ENCODE measurements around the gene DRAXIN. TPM values are rescaled to one million over a fixed set of nuclear protein-coding genes. Genes with fewer than 3 reads are reported as not detected.

DRAXIN gene, protein sequence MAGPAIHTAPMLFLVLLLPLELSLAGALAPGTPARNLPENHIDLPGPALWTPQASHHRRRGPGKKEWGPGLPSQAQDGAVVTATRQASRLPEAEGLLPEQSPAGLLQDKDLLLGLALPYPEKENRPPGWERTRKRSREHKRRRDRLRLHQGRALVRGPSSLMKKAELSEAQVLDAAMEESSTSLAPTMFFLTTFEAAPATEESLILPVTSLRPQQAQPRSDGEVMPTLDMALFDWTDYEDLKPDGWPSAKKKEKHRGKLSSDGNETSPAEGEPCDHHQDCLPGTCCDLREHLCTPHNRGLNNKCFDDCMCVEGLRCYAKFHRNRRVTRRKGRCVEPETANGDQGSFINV
- not detected for total RNA-seq

DNA sequence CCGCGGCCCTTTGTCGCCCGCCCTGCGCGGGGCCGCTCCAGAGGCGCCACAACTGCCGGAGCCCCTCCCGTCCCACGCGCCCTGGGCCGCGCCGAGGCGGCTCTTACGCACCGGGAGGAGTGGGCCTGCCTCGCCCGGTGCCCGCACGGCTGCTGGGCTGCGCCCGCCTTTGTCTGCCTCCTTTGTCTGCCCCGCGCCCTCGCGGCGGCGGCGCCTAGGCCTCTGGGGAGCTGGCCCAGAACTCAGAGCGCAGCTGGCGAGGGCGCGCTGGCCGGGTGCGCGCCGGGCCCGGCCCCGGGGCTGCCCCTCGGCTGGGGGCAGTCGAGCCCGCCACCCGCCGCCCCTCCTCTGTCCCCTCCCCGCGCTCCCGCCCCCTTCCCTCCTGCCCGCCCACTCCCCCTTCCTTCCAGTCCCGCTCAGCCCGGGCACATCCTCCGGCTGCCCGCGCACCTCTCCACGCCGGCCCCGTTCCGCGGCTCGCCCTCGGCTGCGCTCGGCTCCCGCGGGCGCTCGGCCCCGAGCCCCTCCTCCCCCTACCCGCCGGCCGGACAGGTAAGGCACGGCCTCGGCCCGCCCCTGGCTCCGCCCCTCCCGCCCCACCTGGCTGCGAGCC is at the start of gene DRAXIN:
Gene DRAXIN (plus strand): TSS at position 409 of the 613 bp plus-strand sequence. CDS start 14,549 bp downstream, outside the sequence.
- ATAC-seq (no peak), DNase-seq (ENCODE audit: low spot score) (no peak)
- intact Hi-C loops (cut with DNase I), result no loop called here

DNA sequence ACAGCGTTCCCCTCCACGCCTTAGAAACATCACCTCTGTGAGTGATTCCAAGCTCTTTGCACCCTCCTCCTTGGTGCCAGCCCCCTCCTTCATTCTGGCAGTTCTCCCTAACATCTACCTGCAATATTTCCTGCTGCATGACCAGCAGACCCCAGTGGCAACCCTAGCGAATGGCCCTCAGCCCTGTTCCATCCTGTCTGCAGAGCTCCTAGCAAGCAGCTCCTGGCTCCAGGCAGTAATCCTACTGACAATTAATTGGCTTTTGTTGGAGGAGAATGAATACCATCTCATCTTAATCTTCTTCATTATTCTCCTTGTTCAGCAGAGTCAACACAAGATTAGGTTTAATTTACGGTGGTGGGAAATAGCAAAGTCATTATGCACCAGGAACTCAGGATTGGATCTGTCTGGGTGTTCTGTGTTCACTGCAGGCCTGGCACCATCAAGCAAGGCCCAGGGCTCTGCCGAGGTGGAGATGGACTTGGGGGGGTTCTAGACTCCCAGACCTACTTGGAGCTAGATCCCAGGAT is 49.7 kb upstream of the DRAXIN start:
- DNase-seq (ENCODE audit: low spot score), result no peak
- intact Hi-C loops (cut with DNase I), result loop anchor here (5.0 kb wide), 1 partner anchor 605 kb away; no protein-coding TSS in a partner anchor
- no peak for ATAC-seq

DNA sequence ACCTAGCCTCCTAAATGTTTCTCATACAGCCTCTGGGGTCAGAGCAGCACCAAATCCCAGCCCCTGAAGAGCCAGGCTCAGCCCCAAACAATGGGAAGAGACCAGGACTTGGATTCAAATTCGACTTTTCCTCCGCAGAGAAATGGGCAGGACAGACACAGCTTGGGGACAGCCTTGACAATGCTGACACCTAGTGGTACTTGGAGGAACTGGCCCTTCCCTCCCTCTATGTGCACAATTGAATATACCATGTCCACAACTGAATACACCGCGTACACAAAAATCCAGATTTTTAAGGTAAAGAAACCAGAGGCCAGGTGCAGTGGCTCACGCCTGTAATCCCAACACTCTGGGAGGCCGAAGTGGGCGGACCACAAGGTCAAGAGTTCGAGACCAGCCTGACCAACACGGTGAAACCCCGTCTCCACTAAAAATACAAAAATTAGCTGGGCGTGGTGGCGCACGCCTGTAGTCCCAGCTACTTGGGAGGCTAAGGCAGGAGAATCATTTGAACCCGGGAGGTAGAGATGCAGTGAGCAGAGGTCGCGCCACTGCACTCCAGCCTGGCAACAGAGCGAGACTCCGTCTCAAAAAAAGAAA is 49.0 kb upstream of the DRAXIN start:
- peak; percentile 83 for ATAC-seq
- DNase-seq (ENCODE audit: low spot score), result peak; percentile 80
- intact Hi-C loops (cut with DNase I), result loop anchor here (5.0 kb wide), 1 partner anchor 605 kb away; no protein-coding TSS in a partner anchor

DNA sequence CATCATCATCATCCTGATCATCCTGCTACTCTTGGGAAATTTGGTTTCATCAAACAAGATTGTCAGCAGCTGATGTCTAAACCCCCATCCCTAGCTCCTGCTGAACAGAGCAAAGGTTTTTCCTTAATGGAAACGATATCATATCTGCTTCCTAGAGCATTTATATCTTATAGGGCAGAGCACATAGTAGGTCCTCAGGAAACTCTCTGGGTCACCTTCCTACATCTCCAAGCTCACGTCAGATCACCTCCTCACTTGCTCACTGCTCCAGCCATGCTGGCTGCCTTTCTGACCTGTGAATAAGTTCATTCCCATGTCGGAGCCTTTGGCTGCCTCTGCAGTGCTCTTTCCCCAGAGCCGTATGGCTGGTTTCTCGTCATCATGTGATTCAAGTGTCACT is 47.7 kb upstream of the DRAXIN start:
- ATAC-seq, result no peak
- intact Hi-C loops (cut with DNase I), result loop anchor here (5.0 kb wide), 1 partner anchor 606 kb away; no protein-coding TSS in a partner anchor
- DNase-seq (ENCODE audit: low spot score), result no peak

- ATAC-seq, result no peak
- DNase-seq (ENCODE audit: low spot score), result no peak
- intact Hi-C loops (cut with DNase I), result no loop called here
Observed at GRCh38 chr1:11645270-11645669, 46.2 kb upstream of the DRAXIN start.

DNA sequence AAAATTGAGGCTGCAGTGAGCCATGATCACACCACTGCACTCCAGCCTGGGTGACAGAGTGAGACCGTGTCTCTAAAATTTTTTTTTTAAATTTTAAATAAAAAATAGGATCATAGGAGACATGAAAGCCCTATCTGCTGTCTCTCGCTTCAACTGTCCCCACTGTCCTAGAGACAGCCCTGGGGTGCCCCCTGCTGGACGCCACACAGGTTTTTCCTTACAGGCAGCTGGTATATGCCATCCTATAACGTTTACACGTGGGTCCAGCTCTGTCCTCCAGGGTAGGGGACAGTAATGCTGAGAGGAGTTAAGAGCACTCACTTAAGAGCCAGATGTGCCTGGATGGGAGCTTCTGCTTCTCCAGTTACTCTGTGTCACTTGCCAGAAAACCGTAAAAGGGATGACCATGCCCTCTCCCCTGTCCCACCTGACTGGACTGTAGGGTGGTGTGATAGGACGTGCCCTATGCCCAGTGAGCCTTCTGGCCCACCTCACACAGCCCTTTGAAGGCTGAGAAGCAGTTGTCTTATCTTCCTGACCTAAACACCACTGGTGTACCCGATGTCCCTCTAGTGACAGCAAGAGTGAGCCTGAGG is 45.7 kb upstream of the DRAXIN start:
- intact Hi-C loops (cut with DNase I), result no loop called here
- DNase-seq (ENCODE audit: low spot score) (peak; percentile 91), ATAC-seq (peak; percentile 43)

DNA sequence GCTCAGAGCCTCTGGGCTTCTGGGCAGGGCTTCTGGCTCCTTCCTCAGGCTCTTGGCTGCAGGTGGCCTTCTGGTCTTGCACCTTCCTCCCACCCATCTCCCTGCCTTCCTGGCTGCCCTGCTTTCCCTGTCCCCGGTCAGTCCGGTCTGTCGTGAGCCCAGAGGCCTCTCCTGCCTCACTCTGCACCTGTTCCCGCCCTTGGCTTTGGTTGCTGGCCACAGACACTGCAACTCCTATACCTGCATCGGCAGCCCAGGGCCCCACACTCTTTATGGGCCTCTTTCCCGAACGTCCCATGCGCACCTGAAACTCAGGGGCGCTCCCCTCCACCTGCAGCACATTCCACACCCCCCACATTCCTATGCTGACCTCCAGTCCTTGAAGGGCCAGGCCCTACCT is 45.2 kb upstream of the DRAXIN start:
- ATAC-seq (no peak), DNase-seq (ENCODE audit: low spot score) (no peak)
- intact Hi-C loops (cut with DNase I), result no loop called here

DNA sequence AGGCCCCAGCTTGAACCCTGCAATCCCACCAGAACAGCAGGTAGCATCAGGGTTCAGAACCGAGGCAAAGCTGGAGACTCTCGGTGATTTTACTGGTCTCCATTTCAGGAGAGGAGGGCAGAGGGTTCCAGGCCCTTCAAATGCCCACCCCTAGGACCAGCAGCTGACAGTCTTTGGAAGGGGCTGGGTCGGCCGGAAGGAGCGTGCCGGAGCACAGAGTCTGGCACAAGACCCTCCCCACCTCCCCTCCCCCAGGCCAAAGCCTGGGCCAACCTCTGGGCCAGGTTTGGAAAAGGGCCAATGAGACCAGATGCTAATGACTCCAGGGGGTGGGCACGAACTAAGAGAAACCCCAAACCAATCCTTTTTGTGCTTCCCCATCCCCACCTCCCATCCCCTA is 44.2 kb upstream of the DRAXIN start:
- intact Hi-C loops (cut with DNase I), result no loop called here
- DNase-seq (ENCODE audit: low spot score), result no peak

GRCh38 chr1:11648039-11648438 is 43.5 kb upstream of the DRAXIN start:
- DNase-seq (ENCODE audit: low spot score), result peak; percentile 79
- intact Hi-C loops (cut with DNase I), result no loop called here
- peak; percentile 78 for ATAC-seq

More for the DNA sequence above, 44.2 kb upstream of the DRAXIN start:
- no peak for ATAC-seq

DNA sequence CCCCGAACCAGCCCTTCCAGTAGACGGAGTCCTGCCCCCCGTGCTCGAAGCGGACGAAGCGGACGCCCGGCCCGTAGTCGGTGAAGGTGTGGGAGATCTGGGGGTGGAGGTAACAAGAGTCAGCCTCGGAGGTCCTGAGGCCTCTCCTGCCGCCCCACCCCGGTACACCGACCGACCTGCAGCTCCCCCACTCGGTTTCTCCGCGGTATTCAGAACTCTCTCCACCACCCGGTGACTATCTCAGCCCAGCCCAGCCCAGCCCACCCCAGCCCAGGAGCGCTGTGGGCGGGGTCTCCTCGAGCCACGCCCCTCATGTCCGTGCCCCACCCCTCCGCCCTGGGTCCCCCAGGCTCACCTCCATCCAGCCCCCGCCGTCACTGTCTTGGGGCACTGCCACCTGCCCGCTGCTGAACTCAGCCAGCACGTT is 42.8 kb upstream of the DRAXIN start:
- intact Hi-C loops (cut with DNase I), result no loop called here
- DNase-seq (ENCODE audit: low spot score) (no peak), ATAC-seq (peak; percentile 41)

GRCh38 chr1:11649237-11649623 is 42.3 kb upstream of the DRAXIN start:
- intact Hi-C loops (cut with DNase I), result no loop called here
- ATAC-seq, result no peak
- no peak for DNase-seq (ENCODE audit: low spot score)

GRCh38 chr1:11649624-11650330 is 41.7 kb upstream of the DRAXIN start:
- intact Hi-C loops (cut with DNase I), result loop anchor here (5.0 kb wide), 1 partner anchor 73 kb away; no protein-coding TSS in a partner anchor
- ATAC-seq (peak; percentile 1), DNase-seq (ENCODE audit: low spot score) (no peak)

GRCh38 chr1:11650331-11650991 is 41.0 kb upstream of the DRAXIN start:
- intact Hi-C loops (cut with DNase I), result loop anchor here (5.0 kb wide), 1 partner anchor 72 kb away; no protein-coding TSS in a partner anchor
- ATAC-seq (peak; percentile 40), DNase-seq (ENCODE audit: low spot score) (peak; percentile 83)

- intact Hi-C loops (cut with DNase I), result loop anchor here (5.0 kb wide), 1 partner anchor 71 kb away; no protein-coding TSS in a partner anchor
- no peak for DNase-seq (ENCODE audit: low spot score)
- ATAC-seq, result no peak
Observed at GRCh38 chr1:11651017-11651416, 40.5 kb upstream of the DRAXIN start.

DNA sequence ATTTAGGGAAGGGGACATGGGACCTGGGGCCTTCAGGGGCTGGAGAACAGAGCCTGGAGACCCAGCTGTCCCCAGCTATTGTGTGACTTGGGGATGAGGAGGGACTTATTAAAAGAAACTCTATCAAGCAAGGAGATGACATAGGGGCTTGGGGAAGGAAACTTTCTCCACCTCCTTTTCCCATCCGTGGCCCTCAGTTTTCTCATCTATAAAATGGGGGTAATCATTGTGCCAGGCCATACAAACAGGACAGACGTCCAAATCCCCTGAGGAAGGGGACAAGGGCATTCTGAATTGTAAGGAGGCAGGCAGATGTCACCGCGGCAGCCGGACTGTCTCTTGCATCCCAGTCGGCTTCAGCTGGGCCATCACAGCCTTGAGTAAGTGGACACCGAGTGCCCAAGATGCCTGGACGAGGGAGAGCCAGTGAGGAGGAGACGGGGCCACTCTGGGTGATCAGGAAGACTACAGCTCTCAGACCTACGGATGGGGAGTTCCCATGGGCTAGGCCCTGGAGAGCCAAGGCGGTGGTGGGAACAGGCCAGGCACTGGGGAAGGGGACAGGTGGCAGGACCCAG is 39.2 kb upstream of the DRAXIN start:
- DNase-seq (ENCODE audit: low spot score), result no peak
- no peak for ATAC-seq
- intact Hi-C loops (cut with DNase I), result loop anchor here (5.0 kb wide), 1 partner anchor 70 kb away; no protein-coding TSS in a partner anchor

DNA sequence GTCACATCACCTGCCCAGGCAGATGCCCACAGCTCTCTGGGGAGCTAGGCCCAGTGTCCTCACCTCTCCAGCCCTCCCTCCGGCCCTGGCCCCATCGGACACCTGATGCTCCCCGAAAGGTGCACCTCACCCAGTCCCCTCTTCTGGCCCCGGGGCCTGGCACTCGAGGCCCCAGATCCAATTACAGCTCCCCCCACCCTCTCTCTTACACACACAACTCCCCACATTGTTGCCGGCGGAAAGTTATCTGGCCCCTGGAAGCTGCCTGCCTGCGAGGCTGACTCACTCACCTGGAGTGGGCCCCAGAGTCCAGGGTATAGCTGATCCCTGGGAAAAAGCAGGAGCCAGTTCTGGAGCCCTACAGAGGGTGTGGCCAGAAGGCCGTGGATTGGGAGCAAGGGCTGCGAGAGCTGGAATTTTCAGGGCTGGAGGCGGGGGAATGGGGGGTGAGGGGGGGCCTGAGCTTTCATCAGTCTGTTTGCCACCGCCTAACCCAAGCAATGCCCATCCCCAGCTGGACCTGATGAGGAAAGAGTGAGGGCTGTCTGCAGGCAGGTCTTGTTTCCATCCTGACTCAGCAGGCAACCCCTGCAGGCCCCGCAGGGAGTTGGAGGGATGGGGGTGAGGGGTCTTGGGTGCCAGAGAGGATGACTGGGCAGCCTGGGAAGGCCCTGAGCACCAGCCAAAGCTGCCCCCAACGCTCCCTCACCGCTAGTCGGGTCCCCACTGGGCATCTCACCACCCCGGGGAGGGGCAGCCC is 38.2 kb upstream of the DRAXIN start:
- ATAC-seq, result no peak
- no peak for DNase-seq (ENCODE audit: low spot score)
- intact Hi-C loops (cut with DNase I), result loop anchor here (5.0 kb wide), 1 partner anchor 69 kb away; no protein-coding TSS in a partner anchor

GRCh38 chr1:11653861-11654136 is 37.7 kb upstream of the DRAXIN start:
- intact Hi-C loops (cut with DNase I), result loop anchor here (5.0 kb wide), 1 partner anchor 69 kb away; no protein-coding TSS in a partner anchor
- no peak for DNase-seq (ENCODE audit: low spot score)
- ATAC-seq, result no peak

Data from sciatic nerve (tissue), 2 donors.